GM10266 (cell line): ENCODE measurements around the gene TMEM273.
A peak's percentile ranks its signal among the peaks of the same experiment; 100 is the strongest.

Source experiments
- DNase-seq: peaks from one replicate; pipeline ENCODE4 v3.0.0; 2012; ENCODE audit errors: extremely low spot score
- CTCF ChIP-seq: IDR thresholded peaks from 2 replicates; pipeline ENCODE4 v1.5.1; 2012; ENCODE audit warnings: mild to moderate bottlenecking, low read depth; ENCODE audit not compliant: control insufficient read depth, insufficient read depth; ENCODE audit errors: missing control alignments

TMEM273 gene

GRCh38 chr10:49176310-49177268 lies 11.6 kb downstream of the TMEM273 start:
- no peak for DNase-seq
- TF ChIP-seq CTCF = peak; percentile 27

- TF ChIP-seq CTCF = no peak
- DNase-seq = no peak
Observed at GRCh38 chr10:49175587-49176309, 12.4 kb downstream of the TMEM273 start.

GRCh38 chr10:49174926-49175500 lies 13.2 kb downstream of the TMEM273 start:
- no peak for TF ChIP-seq CTCF

GRCh38 chr10:49174261-49174925 lies 13.8 kb downstream of the TMEM273 start:
- no peak for TF ChIP-seq CTCF
- no peak for DNase-seq

More at GRCh38 chr10:49174926-49175500, 13.2 kb downstream of the TMEM273 start:
- DNase-seq = no peak

- DNase-seq = no peak
- no peak for TF ChIP-seq CTCF
Observed at GRCh38 chr10:49173853-49174252, 14.3 kb downstream of the TMEM273 start.

GRCh38 chr10:49173201-49173772 lies 14.9 kb downstream of the TMEM273 start:
- no peak for DNase-seq
- no peak for TF ChIP-seq CTCF
